Gastrocnemius medialis (tissue), 4 donors: Measurements from ENCODE around the gene TXK. TPM values are rescaled to one million over a fixed set of nuclear protein-coding genes. Genes with fewer than 3 reads are reported as not detected.

Experiments used
- ATAC-seq, 2 donors: fragments of 150-250 bp; one replicate each; pipeline ENCODE4 v1.9.1; 2016
- DNase-seq, 2 donors: peaks; one replicate each; pipeline ENCODE4 v3.0.0-alpha.2; 2019
- H3K27ac ChIP-seq, 4 donors: fragments of 200-600 bp; sonication (generic); 1 replicate in 1 of 4; 2 replicates in 3 of 4; pipeline ENCODE4 v1.5.1; 2016 to 2018; ENCODE audit warnings: mild to moderate bottlenecking in 2 of 4, moderate library complexity in 1 of 4
- H3K27me3 ChIP-seq, 3 donors: fragments of 200-600 bp; sonication (generic) in 2 of 3; 1 replicate in 1 of 3; 2 replicates in 2 of 3; pipeline versions ENCODE4 v1.5.1 to v1.6.0; 2016 to 2019; ENCODE audit warnings: mild to moderate bottlenecking in 1 of 3, moderate library complexity in 1 of 3
- H3K36me3 ChIP-seq, 2 donors: fragments of 200-600 bp; sonication (generic) in 1 of 2; one replicate each; pipeline ENCODE4 v1.5.1; 2017 to 2018
- H3K4me1 ChIP-seq, 2 donors: fragments of 200-600 bp; sonication (generic) in 1 of 2; one replicate each; pipeline ENCODE4 v1.5.1; 2016 to 2017; ENCODE audit warnings: mild to moderate bottlenecking in 2 of 2
- H3K4me3 ChIP-seq, 4 donors: fragments of 200-600 bp; sonication (generic) in 3 of 4; 1 replicate in 1 of 4; 2 replicates in 3 of 4; pipeline ENCODE4 v1.5.1; 2016 to 2019; ENCODE audit warnings: mild to moderate bottlenecking in 2 of 4
- H3K9me3 ChIP-seq, 3 donors: fragments of 200-600 bp; sonication (generic) in 2 of 3; 1 replicate in 1 of 3; 2 replicates in 2 of 3; pipeline ENCODE4 v1.5.1; 2016 to 2019
- POLR2A ChIP-seq, 2 donors: fragments of 450-650 bp; IDR thresholded peaks; one replicate each; pipeline ENCODE4 v1.6.1; 2017; ENCODE audit warnings: antibody characterized with exemption in 2 of 2, mild to moderate bottlenecking in 2 of 2, moderate library complexity in 2 of 2
- in situ Hi-C, 4 donors: fragments of 200-750 bp; cut with MboI; loops; one replicate each; pipeline versions ENCODE4 v1.15.0 to v1.8.0; 2017; ENCODE audit warnings: low sequenced_read_pairs in 4 of 4
- intact Hi-C: fragments of 100-400 bp; cut with DNase I; formaldehyde crosslinking; loops from one replicate; pipeline ENCODE4 v1.15.1; 2023; ENCODE audit warnings: low total_unique reads
- total RNA-seq, 4 donors: library from RNA; depleted of rRNA; stranded (reverse); fragments of >200 nt; gene quantifications; one replicate each; pipeline versions ENCODE4 v1.1.0 to v1.2.3, GENCODE V29; 2016
- TF ChIP-seq, protein P1 (sequence below), 5 experiments: fragments of 450-650 bp in 3 of 5; fragments of 200-600 bp in 2 of 5; sonication (generic) in 2 of 5; IDR thresholded peaks in 4 of 5; conservative IDR thresholded peaks in 1 of 5; 1 replicate in 4 of 5; 2 replicates in 1 of 5; pipeline ENCODE4 v1.5.1; 2016 to 2019; ENCODE audit warnings: antibody characterized with exemption in 5 of 5, mild to moderate bottlenecking in 3 of 5, moderate library complexity in 3 of 5

The TXK gene
- total RNA-seq, 4 donors from 2014 or later: 0.66 to 0.81 TPM; not detected in 2

DNA sequence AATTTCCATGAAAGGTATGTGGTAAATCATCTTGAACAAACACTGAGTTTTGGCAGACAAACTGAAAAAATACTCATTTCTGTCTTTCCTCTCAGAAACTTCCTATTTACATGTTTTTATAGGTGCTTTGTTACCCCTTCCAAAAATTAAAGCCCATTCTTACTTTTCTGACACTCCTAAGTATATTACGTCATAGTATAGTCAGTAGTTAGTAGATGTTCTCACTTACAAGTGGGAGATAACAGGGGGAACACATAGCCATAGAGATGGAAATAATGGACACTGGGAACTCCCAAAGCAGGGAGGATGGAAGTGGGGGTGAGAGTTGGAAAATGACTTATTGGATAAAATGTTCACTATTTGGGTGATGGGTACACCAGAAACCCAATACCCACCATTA, 28.8 kb downstream of the TXK start:
- no peaks in the 10 kb centered on the region for H3K9me3 ChIP-seq
- no peak for DNase-seq
- in situ Hi-C loops (no loop called here), intact Hi-C loops (no loop called here)
- H3K27ac ChIP-seq: no peak overlapping the region
- no peaks in the 10 kb centered on the region for H3K4me1 ChIP-seq
- ATAC-seq: no peak
- no peaks in the 10 kb centered on the region for H3K27me3 ChIP-seq
- no peak overlapping the region for H3K4me3 ChIP-seq
- TF ChIP-seq, protein P1, sequence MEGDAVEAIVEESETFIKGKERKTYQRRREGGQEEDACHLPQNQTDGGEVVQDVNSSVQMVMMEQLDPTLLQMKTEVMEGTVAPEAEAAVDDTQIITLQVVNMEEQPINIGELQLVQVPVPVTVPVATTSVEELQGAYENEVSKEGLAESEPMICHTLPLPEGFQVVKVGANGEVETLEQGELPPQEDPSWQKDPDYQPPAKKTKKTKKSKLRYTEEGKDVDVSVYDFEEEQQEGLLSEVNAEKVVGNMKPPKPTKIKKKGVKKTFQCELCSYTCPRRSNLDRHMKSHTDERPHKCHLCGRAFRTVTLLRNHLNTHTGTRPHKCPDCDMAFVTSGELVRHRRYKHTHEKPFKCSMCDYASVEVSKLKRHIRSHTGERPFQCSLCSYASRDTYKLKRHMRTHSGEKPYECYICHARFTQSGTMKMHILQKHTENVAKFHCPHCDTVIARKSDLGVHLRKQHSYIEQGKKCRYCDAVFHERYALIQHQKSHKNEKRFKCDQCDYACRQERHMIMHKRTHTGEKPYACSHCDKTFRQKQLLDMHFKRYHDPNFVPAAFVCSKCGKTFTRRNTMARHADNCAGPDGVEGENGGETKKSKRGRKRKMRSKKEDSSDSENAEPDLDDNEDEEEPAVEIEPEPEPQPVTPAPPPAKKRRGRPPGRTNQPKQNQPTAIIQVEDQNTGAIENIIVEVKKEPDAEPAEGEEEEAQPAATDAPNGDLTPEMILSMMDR (IDR thresholded peaks at IDR 0.05 in 4 of 5, conservative IDR thresholded peaks at IDR 0.05 in 1 of 5): no peak
- no peak for TF ChIP-seq POLR2A (IDR thresholded peaks at IDR 0.05)
- H3K36me3 ChIP-seq: no peaks in the 10 kb centered on the region

DNA sequence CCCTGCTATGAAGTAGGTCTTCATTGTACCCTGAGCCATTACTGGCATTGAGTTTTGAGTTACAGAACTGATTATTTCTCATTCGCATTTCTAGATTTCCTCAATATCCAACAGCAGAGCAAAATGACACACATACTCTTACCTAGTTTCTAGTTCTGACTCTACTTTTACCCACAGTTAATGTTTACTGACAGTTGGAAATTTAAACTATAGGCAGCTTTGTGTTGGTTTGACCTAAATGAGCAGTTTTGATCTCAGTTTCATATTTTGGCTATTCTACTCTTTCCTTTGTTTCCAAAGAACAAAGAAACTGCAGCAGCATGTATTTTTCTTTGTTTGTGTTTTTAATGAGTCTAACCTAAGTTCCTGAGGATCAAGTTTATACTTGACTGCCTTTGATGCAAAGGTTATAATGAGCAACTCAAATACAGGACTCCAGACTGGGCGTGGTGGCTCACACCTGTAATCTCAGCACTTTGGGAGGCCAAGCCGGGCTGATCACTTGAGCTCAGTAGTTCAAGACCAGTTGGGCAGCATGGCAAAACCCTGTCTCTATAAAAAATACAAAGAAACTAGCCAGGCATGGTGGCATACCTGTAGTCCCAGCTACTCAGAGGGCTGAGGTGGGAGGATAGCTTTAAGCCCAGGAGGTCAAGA, 30.4 kb downstream of the TXK start:
- intact Hi-C loops (no loop called here), in situ Hi-C loops (no loop called here)
- H3K27me3 ChIP-seq: no peaks in the 10 kb centered on the region
- TF ChIP-seq, protein P1 (IDR thresholded peaks at IDR 0.05 in 4 of 5, conservative IDR thresholded peaks at IDR 0.05 in 1 of 5): no peak
- no peak for TF ChIP-seq POLR2A (IDR thresholded peaks at IDR 0.05)
- no peaks in the 10 kb centered on the region for H3K36me3 ChIP-seq
- no peaks in the 10 kb centered on the region for H3K9me3 ChIP-seq
- H3K4me3 ChIP-seq: no peak overlapping the region
- H3K27ac ChIP-seq: no peak overlapping the region
- ATAC-seq (no peak), DNase-seq (no peak)
- no peaks in the 10 kb centered on the region for H3K4me1 ChIP-seq

DNA sequence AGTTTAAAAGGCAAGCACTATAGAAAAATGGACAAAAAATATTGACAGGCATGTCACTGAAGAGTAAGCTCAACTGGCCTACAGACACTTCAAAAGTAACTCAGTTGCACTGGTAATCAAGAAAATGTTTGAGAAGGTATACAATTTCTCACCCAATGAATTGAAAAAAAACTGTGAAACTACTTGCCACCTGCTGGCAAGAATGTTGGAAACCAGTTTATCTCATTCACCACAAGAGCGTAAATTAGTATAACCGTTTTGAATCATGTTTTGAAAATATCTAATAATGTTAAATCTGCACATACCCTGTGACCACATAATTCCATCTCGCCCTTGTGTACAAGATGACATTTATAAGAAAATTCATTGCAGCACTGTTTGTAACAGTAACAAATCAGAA, 31.7 kb downstream of the TXK start:
- Histone ChIP-seq H3K9me3 (no peaks in the 10 kb centered on the region), H3K4me1 (no peaks in the 10 kb centered on the region), H3K36me3 (no peaks in the 10 kb centered on the region), H3K4me3 (no peak overlapping the region), H3K27me3 (no peaks in the 10 kb centered on the region), H3K27ac (no peak overlapping the region)
- no peak for DNase-seq
- in situ Hi-C loops (no loop called here), intact Hi-C loops (no loop called here)
- TF ChIP-seq, protein P1 (IDR thresholded peaks at IDR 0.05 in 4 of 5, conservative IDR thresholded peaks at IDR 0.05 in 1 of 5): no peak
- TF ChIP-seq POLR2A (IDR thresholded peaks at IDR 0.05): no peak
- ATAC-seq: no peak

DNA sequence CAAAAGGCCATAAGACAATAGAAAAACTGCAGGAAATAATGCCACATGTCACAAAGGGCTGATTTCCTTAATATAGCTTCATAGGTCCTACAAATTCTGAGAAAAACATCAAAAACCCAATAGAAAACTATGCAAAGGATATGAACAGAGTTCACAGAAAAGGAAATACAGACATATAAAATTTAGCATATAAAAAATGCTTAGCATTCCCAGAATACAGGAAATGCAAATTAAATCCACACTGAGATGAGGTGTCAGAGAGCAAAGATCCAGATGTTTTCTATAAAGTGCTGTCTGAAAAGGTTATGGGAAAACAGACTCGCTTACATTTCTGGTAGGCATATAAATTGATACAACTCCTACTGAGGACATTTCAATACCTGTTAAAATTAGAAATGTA, 33.8 kb downstream of the TXK start:
- no peaks in the 10 kb centered on the region for H3K36me3 ChIP-seq
- TF ChIP-seq, protein P1 (IDR thresholded peaks at IDR 0.05 in 4 of 5, conservative IDR thresholded peaks at IDR 0.05 in 1 of 5): no peak
- no peak for TF ChIP-seq POLR2A (IDR thresholded peaks at IDR 0.05)
- in situ Hi-C loops (no loop called here), intact Hi-C loops (no loop called here)
- no peaks in the 10 kb centered on the region for H3K27me3 ChIP-seq
- H3K27ac ChIP-seq: no peak overlapping the region
- H3K9me3 ChIP-seq: no peaks in the 10 kb centered on the region
- H3K4me1 ChIP-seq: no peaks in the 10 kb centered on the region
- DNase-seq: no peak
- H3K4me3 ChIP-seq: no peak overlapping the region
- no peak for ATAC-seq

DNA sequence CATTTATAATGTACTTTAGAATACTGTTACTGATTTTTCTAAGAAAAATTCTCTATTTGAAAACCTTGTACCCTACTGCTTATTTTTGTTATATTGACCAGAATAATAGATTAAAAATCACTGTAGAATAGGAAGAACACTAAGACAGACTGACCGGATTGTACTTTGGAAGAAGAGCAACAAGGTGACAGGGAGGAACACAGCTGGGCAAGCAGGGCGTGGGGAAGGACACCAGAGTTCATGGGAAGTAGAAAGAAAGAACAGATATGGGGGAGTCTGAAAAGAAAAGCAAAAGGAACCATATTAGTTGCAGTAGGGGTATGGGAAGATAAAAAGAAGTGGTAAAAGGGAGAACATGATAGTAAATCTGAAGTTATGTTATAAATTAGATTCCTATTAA, 38.6 kb downstream of the TXK start:
- in situ Hi-C loops (no loop called here), intact Hi-C loops (no loop called here)
- H3K27ac ChIP-seq: no peak overlapping the region
- no peak for ATAC-seq
- no peaks in the 10 kb centered on the region for H3K27me3 ChIP-seq
- no peak for DNase-seq
- H3K36me3 ChIP-seq: no peaks in the 10 kb centered on the region
- H3K9me3 ChIP-seq: no peaks in the 10 kb centered on the region
- no peaks in the 10 kb centered on the region for H3K4me1 ChIP-seq
- no peak for TF ChIP-seq POLR2A (IDR thresholded peaks at IDR 0.05)
- TF ChIP-seq, protein P1 (IDR thresholded peaks at IDR 0.05 in 4 of 5, conservative IDR thresholded peaks at IDR 0.05 in 1 of 5): no peak
- no peak overlapping the region for H3K4me3 ChIP-seq
